ENCODE data around the gene PLPP3.

DNA sequence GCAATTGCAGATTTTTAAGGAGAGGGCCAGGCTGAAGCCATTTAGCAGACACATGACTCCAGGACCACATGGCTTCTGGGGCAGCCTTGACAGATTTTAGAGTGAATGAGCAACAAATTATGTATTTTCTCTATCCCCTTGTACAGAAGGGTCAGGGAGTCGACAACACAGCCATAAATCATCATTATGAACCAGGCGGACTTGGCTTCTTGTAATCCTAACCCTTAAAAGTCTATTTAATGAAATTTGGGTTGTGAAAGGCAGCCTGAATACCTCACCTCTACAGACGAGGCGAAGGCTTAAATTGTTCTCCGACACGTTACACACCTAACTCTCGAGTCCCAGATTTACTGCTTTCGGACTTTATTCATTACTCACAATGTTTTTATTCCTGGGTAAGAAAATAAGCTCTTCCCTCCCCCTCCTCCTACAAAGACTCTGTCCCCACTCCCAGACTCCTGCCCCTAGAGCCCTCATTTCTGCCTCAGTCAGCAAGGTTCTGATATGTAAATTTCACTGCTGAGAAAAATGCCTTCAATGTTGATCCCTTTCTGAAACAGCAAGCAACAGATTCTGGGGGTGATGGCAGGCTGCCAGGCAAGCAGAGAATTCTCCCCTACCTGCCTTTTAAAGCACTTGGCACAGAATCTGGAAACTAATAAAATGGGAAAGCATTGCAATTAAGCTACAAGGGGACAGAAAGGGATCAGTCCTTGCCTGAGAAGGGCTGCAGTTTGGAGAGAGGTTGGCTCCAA is 51.6 kb downstream of the PLPP3 start:
- TF ChIP-seq, protein P1, sequence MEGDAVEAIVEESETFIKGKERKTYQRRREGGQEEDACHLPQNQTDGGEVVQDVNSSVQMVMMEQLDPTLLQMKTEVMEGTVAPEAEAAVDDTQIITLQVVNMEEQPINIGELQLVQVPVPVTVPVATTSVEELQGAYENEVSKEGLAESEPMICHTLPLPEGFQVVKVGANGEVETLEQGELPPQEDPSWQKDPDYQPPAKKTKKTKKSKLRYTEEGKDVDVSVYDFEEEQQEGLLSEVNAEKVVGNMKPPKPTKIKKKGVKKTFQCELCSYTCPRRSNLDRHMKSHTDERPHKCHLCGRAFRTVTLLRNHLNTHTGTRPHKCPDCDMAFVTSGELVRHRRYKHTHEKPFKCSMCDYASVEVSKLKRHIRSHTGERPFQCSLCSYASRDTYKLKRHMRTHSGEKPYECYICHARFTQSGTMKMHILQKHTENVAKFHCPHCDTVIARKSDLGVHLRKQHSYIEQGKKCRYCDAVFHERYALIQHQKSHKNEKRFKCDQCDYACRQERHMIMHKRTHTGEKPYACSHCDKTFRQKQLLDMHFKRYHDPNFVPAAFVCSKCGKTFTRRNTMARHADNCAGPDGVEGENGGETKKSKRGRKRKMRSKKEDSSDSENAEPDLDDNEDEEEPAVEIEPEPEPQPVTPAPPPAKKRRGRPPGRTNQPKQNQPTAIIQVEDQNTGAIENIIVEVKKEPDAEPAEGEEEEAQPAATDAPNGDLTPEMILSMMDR (conservative IDR thresholded peaks at IDR 0.05 in 1 of 2, IDR thresholded peaks at IDR 0.05 in 1 of 2; ENCODE audit: low read depth in 1 of 2, low read length in 2 of 2), result no peak
- no peak for TF ChIP-seq EZH2 (IDR thresholded peaks at IDR 0.05; ENCODE audit: low read length, missing control alignments)

Measured in fibroblast of lung (primary cell).